ENCODE data around the gene SNAI3.

GRCh38 chr16:88643644-88643932 is 42.7 kb downstream of the SNAI3 start:
- TF ChIP-seq ZNF146 (CRISPR knock-in tag; IDR thresholded peaks at IDR 0.05; ENCODE audit: unreplicated experiment) (no peak), NEUROD1 (IDR thresholded peaks at IDR 0.05; ENCODE audit: borderline replicate concordance, low read depth, low read length, partially characterized antibody) (no peak), CTCF (IDR thresholded peaks at IDR 0.05 in 2 of 3, conservative IDR thresholded peaks at IDR 0.05 in 1 of 3; ENCODE audit: insufficient read depth in 2 of 3, low read depth in 1 of 3, low read length in 3 of 3) (no peak), POLR2A (conservative IDR thresholded peaks at IDR 0.05) (no peak), HNRNPUL1 (IDR thresholded peaks at IDR 0.05; ENCODE audit: low read length) (no peak), HDAC2 (IDR thresholded peaks at IDR 0.05) (no peak), ZNF277 (CRISPR knock-in tag; IDR thresholded peaks at IDR 0.05; ENCODE audit: borderline replicate concordance) (no peak), NRF1 (conservative IDR thresholded peaks at IDR 0.05 in 1 of 2, IDR thresholded peaks at IDR 0.05 in 1 of 2) (no peak), CSDE1 (IDR thresholded peaks at IDR 0.05) (no peak), MNT (conservative IDR thresholded peaks at IDR 0.05) (no peak), UBTF (IDR thresholded peaks at IDR 0.05; ENCODE audit: borderline replicate concordance in 1 of 2, low read depth in 2 of 2, low read length in 2 of 2) (no peak), HINFP (tag; conservative IDR thresholded peaks at IDR 0.05; ENCODE audit: low read depth) (no peak)

Measured in K562 (cell line).